WTC11 (cell line): ENCODE results near the gene ISOC2. TPM values are rescaled to one million over a fixed set of nuclear protein-coding genes. Genes with fewer than 3 reads are reported as not detected.

Experiments used
- AFF4 ChIP-seq: sonication (generic); formaldehyde crosslinking; IDR thresholded peaks from 2 replicates; pipeline ENCODE4 v1.8.1; 2023; ENCODE audit warnings: mild to moderate bottlenecking, missing genetic modification reagents, borderline replicate concordance
- ARID4B ChIP-seq: sonication (generic); formaldehyde crosslinking; IDR thresholded peaks from 2 replicates; pipeline ENCODE4 v1.8.0; 2023; ENCODE audit warnings: missing genetic modification reagents, mild to moderate bottlenecking, borderline replicate concordance
- ATF1 ChIP-seq: sonication (generic); formaldehyde crosslinking; IDR thresholded peaks from 2 replicates; pipeline ENCODE4 v1.8.1; 2023; ENCODE audit warnings: mild to moderate bottlenecking, moderate library complexity, missing genetic modification reagents
- CBFB ChIP-seq: sonication (generic); formaldehyde crosslinking; IDR thresholded peaks from 2 replicates; pipeline ENCODE4 v1.8.1; 2022; ENCODE audit warnings: mild to moderate bottlenecking, low read depth, missing genetic modification reagents
- CREB1 ChIP-seq: sonication (generic); formaldehyde crosslinking; IDR thresholded peaks from 2 replicates; pipeline ENCODE4 v1.8.0; 2023; ENCODE audit warnings: mild to moderate bottlenecking, missing genetic modification reagents
- CREM ChIP-seq: sonication (generic); formaldehyde crosslinking; IDR thresholded peaks from 2 replicates; pipeline ENCODE4 v1.8.1; 2022; ENCODE audit warnings: mild to moderate bottlenecking, missing genetic modification reagents, moderate library complexity
- ERG ChIP-seq: fragments of 250-450 bp; sonication (Bioruptor Pico); IDR thresholded peaks from 2 replicates; pipeline ENCODE4 v1.8.0; 2021; ENCODE audit warnings: mild to moderate bottlenecking
- FOXJ3 ChIP-seq: sonication (generic); formaldehyde crosslinking; IDR thresholded peaks from 2 replicates; pipeline ENCODE4 v1.9.0; 2021; ENCODE audit warnings: missing genetic modification reagents, mild to moderate bottlenecking, borderline replicate concordance
- GABPB1 ChIP-seq: sonication (generic); formaldehyde crosslinking; IDR thresholded peaks from 2 replicates; pipeline ENCODE4 v1.8.1; 2023; ENCODE audit warnings: mild to moderate bottlenecking, missing genetic modification reagents
- HMGA2 ChIP-seq: fragments of 250-450 bp; sonication (Bioruptor Pico); IDR thresholded peaks from 2 replicates; pipeline ENCODE4 v1.4.0; 2021; ENCODE audit warnings: mild to moderate bottlenecking, moderate library complexity
- IRF1 ChIP-seq: sonication (generic); formaldehyde crosslinking; IDR thresholded peaks from 2 replicates; pipeline ENCODE4 v1.8.0; 2023; ENCODE audit warnings: missing genetic modification reagents
- JUN ChIP-seq: sonication (generic); formaldehyde crosslinking; IDR thresholded peaks from 2 replicates; pipeline ENCODE4 v1.8.0; 2023; ENCODE audit warnings: mild to moderate bottlenecking, missing genetic modification reagents
- MLX ChIP-seq: sonication (generic); formaldehyde crosslinking; IDR thresholded peaks from 2 replicates; pipeline ENCODE4 v1.8.1; 2023; ENCODE audit warnings: mild to moderate bottlenecking, missing genetic modification reagents, moderate library complexity
- NR2C2 ChIP-seq: sonication (generic); formaldehyde crosslinking; IDR thresholded peaks from 2 replicates; pipeline ENCODE4 v1.8.0; 2022; ENCODE audit warnings: mild to moderate bottlenecking, missing genetic modification reagents
- RELA ChIP-seq: sonication (generic); formaldehyde crosslinking; IDR thresholded peaks from 2 replicates; pipeline ENCODE4 v1.8.1; 2022; ENCODE audit warnings: missing genetic modification reagents, mild to moderate bottlenecking, borderline replicate concordance
- SOX15 ChIP-seq: fragments of 250-450 bp; sonication (Bioruptor Pico); IDR thresholded peaks from 2 replicates; pipeline ENCODE4 v1.9.0; 2021; ENCODE audit warnings: mild to moderate bottlenecking
- SP1 ChIP-seq: sonication (generic); formaldehyde crosslinking; conservative IDR thresholded peaks from 2 replicates; pipeline ENCODE4 v1.8.1; 2022; ENCODE audit warnings: missing genetic modification reagents
- TEAD1 ChIP-seq: sonication (generic); formaldehyde crosslinking; IDR thresholded peaks from 2 replicates; pipeline ENCODE4 v1.8.0; 2022; ENCODE audit warnings: mild to moderate bottlenecking, missing genetic modification reagents
- ZNF512 ChIP-seq: sonication (generic); formaldehyde crosslinking; IDR thresholded peaks from 2 replicates; pipeline ENCODE4 v1.8.1; 2022; ENCODE audit warnings: missing genetic modification reagents, borderline replicate concordance
- ZNF532 ChIP-seq: fragments of 250-450 bp; sonication (Bioruptor Pico); IDR thresholded peaks from 2 replicates; pipeline ENCODE4 v1.9.0; 2021; ENCODE audit warnings: mild to moderate bottlenecking, borderline replicate concordance
- total RNA-seq: library from RNA; stranded (reverse); gene quantifications from 3 replicates; pipeline ENCODE4 v1.2.3, GENCODE V29; 2021
- TF ChIP-seq, protein P1 (sequence below): sonication (generic); formaldehyde crosslinking; IDR thresholded peaks from 2 replicates; pipeline ENCODE4 v1.8.0; 2022; ENCODE audit warnings: mild to moderate bottlenecking, missing genetic modification reagents

Gene ISOC2
- total RNA-seq, 1 experiment from 2014 or later = 96.3 TPM

DNA sequence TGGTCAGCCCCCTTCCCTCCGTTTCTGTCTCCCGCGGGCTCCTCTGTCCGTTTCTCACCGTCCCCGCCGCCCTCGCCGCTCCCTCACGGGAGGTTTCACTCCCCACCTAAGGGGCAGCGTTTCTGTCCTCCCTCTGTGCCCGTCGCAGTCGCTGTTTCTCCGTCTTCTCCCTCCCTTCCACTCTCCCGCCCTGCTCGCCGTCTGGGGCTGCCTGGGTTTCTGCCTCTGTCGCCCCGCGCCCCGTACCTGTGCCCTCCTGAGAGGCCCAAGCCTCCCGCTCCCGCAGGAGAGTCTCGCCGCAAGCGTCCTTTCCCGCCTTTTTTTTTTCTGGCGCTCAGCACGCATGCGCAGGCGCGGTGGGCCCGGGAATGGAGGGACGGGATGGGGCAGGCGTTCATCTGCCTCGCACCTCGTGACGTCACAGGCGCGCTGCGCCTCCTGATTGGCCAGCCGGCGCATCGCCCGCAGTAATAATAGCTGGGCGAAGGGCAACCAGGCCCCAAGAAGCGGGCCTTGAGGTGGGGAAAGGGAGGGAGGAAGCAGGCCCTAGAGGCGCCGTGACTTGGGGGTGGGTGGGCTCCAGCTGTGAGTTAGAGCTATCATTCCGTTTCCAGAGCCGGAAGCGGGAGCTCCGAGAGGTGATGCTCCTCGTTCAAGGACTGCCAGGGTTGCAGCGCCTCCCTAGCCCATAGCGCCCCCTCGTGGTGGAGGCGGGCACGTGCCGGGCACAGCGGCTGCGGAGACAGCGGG, 42.2 kb upstream of the ISOC2 start (continued):
- TF ChIP-seq AFF4 (CRISPR knock-in tag) (peak; percentile 100), FOXJ3 (CRISPR knock-in tag) (peak; percentile 96), CREM (CRISPR knock-in tag) (peak; percentile 98), GABPB1 (CRISPR knock-in tag) (no peak), ZNF512 (CRISPR knock-in tag) (peak; percentile 87; the same call in 1 of the 2 replicates), ERG (CRISPR knock-in tag) (no peak), ARID4B (CRISPR knock-in tag) (peak; percentile 99), SP1 (CRISPR knock-in tag) (peak; percentile 92), JUN (CRISPR knock-in tag) (peak; percentile 95; the same call in 1 of the 2 replicates), IRF1 (CRISPR knock-in tag) (peak; percentile 99), SOX15 (CRISPR knock-in tag) (no peak), MLX (no peak; the same call in 1 of the 2 replicates), CREB1 (peak; percentile 99), CBFB (CRISPR knock-in tag) (peak; percentile 95; the same call in 1 of the 2 replicates), ZNF532 (CRISPR knock-in tag) (no peak), NR2C2 (peak; percentile 83), ATF1 (CRISPR knock-in tag) (peak; percentile 97), HMGA2 (no peak), TEAD1 (CRISPR knock-in tag) (peak; percentile 99), RELA (CRISPR knock-in tag) (peak; percentile 99)
- TF ChIP-seq, protein P1, sequence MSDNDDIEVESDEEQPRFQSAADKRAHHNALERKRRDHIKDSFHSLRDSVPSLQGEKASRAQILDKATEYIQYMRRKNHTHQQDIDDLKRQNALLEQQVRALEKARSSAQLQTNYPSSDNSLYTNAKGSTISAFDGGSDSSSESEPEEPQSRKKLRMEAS = peak; percentile 100
